ENCODE data around the gene SPACA7. TPM values are rescaled to one million over a fixed set of nuclear protein-coding genes. Genes with fewer than 3 reads are reported as not detected.

SPACA7 gene
- total RNA-seq, 1 experiment from 2014 or later = not detected

- Histone ChIP-seq H3K27ac (ENCODE audit: low read length) (no peak overlapping the region), H3F3A (ENCODE audit: low read length, unreplicated experiment) (no peaks in the 10 kb centered on the region), H3K36me3 (ENCODE audit: low read depth, low read length) (no peaks in the 10 kb centered on the region), H3K79me2 (ENCODE audit: low read length) (no peaks in the 10 kb centered on the region), H3K27me3 (ENCODE audit: low read length) (peaks cover 19% of the 10 kb centered on the region; the same call in 1 of the 2 replicates), H3K4me2 (ENCODE audit: low read length) (no peak overlapping the region), H2AFZ (ENCODE audit: low read length) (no peak overlapping the region), H3K4me1 (ENCODE audit: insufficient read depth, low read length) (no peaks in the 10 kb centered on the region), H3K9me2 (replicated peaks; ENCODE audit: low read length) (no peaks in the 10 kb centered on the region), H3K9me3 (ENCODE audit: low read length) (no peaks in the 10 kb centered on the region), H3K4me3 (ENCODE audit: low read length) (no peak overlapping the region), H4K20me1 (ENCODE audit: low read length) (no peaks in the 10 kb centered on the region), H3K9ac (ENCODE audit: low read length) (no peak overlapping the region)
- POLR2A ChIA-PET (ENCODE audit: unreplicated experiment) = no interaction called here
- intact Hi-C loops (cut with micrococcal nuclease) = no loop called here
- CTCF ChIA-PET = no interaction called here
- DNase-seq (no peak), ATAC-seq (no peak)
- no peak for TF ChIP-seq EZH2phosphoT487 (IDR thresholded peaks at IDR 0.05; ENCODE audit: borderline replicate concordance, low read length)
- TF ChIP-seq CTCF (conservative IDR thresholded peaks at IDR 0.05; ENCODE audit: low read depth, low read length) = no peak
- no peak for TF ChIP-seq EZH2 (IDR thresholded peaks at IDR 0.05; ENCODE audit: low read length, unreplicated experiment)
- no TSS peak for BruUV-seq (replicated peaks)
Measured at GRCh38 chr13:112454648-112455334, 78.6 kb downstream of the SPACA7 start.

- no peaks in the 10 kb centered on the region for H3F3A ChIP-seq (ENCODE audit: low read length, unreplicated experiment)
Measured at GRCh38 chr13:112455476-112456059, 79.4 kb downstream of the SPACA7 start.

More at GRCh38 chr13:112455476-112456059, 79.4 kb downstream of the SPACA7 start:
- TF ChIP-seq CTCF (conservative IDR thresholded peaks at IDR 0.05; ENCODE audit: low read depth, low read length) (no peak), EZH2phosphoT487 (IDR thresholded peaks at IDR 0.05; ENCODE audit: borderline replicate concordance, low read length) (no peak), EZH2 (IDR thresholded peaks at IDR 0.05; ENCODE audit: low read length, unreplicated experiment) (no peak)
- no peaks in the 10 kb centered on the region for H3K4me1 ChIP-seq (ENCODE audit: insufficient read depth, low read length)
- H3K9me3 ChIP-seq (ENCODE audit: low read length) = no peaks in the 10 kb centered on the region
- ChIA-PET POLR2A (ENCODE audit: unreplicated experiment) (no interaction called here), CTCF (no interaction called here)
- no peaks in the 10 kb centered on the region for H3K79me2 ChIP-seq (ENCODE audit: low read length)
- no peak overlapping the region for H2AFZ ChIP-seq (ENCODE audit: low read length)
- no peak overlapping the region for H3K4me3 ChIP-seq (ENCODE audit: low read length)
- no TSS peak for BruUV-seq (replicated peaks)
- intact Hi-C loops (cut with micrococcal nuclease) = no loop called here
- no peak overlapping the region for H3K27ac ChIP-seq (ENCODE audit: low read length)
- peaks cover 16% of the 10 kb centered on the region; the same call in 1 of the 2 replicates for H3K27me3 ChIP-seq (ENCODE audit: low read length)
- no peaks in the 10 kb centered on the region for H3K36me3 ChIP-seq (ENCODE audit: low read depth, low read length)
- H3K9ac ChIP-seq (ENCODE audit: low read length) = no peak overlapping the region
- DNase-seq (no peak), ATAC-seq (no peak)
- no peaks in the 10 kb centered on the region for H4K20me1 ChIP-seq (ENCODE audit: low read length)
- H3K9me2 ChIP-seq (replicated peaks; ENCODE audit: low read length) = no peaks in the 10 kb centered on the region
- H3K4me2 ChIP-seq (ENCODE audit: low read length) = no peak overlapping the region
